GM20000 (cell line): ENCODE data around the gene ECI1.

Experiments used
- DNase-seq: peaks from one replicate; pipeline ENCODE4 v3.0.0; 2012; ENCODE audit warnings: low spot score
- CTCF ChIP-seq: IDR thresholded peaks from 2 replicates; pipeline ENCODE4 v1.5.1; 2012; ENCODE audit warnings: mild to moderate bottlenecking, control low read depth; ENCODE audit errors: extremely low read depth, missing control alignments

Gene ECI1

GRCh38 chr16:2197765-2198164, 53.6 kb downstream of the ECI1 start:
- no peak for TF ChIP-seq CTCF
- DNase-seq = no peak

DNA sequence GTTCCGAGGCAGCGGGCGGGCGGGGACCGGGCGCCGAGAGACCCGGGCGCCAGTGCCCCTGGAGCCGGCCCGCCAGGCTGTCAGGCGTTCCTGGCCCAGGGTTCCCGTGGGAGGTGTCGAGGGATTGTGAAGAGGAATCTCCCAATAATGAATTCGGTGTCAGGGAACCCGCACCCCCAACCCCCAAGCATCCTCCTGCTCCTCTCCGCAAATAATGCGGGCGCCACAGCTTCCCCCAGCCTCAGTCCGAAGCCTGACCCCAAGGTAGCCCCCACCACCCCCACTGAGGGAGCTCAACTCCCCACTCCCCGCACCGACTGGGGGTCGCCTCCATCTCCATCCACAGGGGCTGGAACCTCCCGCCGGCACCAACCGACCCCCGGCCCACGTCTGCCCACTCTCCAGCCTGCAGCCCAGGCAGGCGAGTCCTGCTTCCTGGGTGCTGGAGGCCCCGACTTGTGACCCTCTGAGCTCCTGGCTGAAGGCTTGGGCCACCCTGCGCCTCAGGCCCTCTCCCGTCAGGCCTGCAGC, 54.3 kb downstream of the ECI1 start:
- TF ChIP-seq CTCF = no peak
- DNase-seq = no peak

- no peak for TF ChIP-seq CTCF
- peak; percentile 70 for DNase-seq
Observed at GRCh38 chr16:2196162-2196980, 55.0 kb downstream of the ECI1 start, which contains the start of gene CASKIN1. Gene CASKIN1, minus strand, starts transcription at chr16:2196605. Its CDS starts 173 bp downstream, at chr16:2196432.

DNA sequence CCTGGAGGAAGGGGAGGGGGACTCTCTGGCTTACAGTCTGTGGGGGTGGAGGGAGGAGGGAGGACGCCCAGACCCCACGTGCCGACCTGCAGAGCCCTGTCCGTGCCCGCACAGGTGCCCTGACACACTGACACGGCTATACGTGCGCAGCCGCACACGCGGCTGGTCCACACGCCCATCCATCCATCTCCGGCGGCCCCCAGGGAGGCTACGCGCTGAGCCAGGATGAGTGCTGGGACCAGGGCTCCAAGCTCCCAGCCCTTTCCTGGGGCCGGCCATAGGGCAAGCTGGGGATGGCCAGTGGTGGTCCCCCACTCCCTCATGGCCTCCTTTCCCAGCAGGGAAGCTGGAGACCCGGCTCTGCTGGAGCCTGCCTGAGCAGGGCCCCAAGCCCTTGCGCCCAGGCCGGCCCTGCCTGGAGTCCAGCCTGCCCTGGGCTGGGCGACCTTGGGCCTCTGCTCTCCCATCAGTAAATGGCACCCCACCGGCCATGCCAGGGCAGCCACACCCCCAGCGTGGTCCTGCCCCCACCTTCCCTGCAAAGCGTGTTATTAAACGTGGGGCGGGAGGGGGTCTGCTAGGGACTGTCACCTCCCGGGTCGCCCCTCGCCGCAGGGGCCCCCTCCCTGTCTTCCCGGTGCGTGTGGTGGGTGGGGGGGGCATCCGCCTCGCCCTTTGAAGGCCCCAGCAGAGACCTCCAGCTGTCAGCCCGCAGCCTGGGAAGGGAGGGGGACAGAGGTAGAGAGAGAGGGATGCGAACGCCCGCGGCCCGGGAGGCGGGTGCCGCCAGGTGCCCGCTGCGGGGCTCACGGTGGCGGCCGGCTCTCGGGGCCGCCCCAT, 55.8 kb downstream of the ECI1 start:
- DNase-seq = no peak
- TF ChIP-seq CTCF = no peak

DNA sequence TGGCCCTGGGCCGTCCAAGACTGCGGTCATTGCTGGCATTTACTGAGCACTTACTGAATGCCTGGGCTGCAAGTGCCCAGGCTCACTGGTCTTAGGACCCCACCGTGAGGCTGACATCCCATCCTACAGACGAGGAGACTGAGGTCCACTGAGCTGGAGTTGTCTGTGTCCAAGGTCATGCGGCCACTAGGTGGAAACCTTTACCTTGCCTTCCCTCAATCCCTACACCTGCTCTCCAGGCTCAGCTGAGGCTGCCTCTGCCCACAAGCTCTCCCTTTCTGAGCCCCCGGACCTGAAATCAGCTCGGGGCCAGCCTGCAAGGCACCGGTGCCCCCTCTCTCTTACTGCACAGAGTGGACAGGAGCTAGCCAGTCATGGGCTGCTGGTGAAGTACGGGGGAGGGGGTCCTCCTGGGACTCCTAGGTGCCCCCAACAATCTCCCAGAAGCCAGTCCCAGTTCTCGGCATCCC, 56.5 kb downstream of the ECI1 start:
- TF ChIP-seq CTCF = peak; percentile 36
- peak; percentile 84 for DNase-seq

DNA sequence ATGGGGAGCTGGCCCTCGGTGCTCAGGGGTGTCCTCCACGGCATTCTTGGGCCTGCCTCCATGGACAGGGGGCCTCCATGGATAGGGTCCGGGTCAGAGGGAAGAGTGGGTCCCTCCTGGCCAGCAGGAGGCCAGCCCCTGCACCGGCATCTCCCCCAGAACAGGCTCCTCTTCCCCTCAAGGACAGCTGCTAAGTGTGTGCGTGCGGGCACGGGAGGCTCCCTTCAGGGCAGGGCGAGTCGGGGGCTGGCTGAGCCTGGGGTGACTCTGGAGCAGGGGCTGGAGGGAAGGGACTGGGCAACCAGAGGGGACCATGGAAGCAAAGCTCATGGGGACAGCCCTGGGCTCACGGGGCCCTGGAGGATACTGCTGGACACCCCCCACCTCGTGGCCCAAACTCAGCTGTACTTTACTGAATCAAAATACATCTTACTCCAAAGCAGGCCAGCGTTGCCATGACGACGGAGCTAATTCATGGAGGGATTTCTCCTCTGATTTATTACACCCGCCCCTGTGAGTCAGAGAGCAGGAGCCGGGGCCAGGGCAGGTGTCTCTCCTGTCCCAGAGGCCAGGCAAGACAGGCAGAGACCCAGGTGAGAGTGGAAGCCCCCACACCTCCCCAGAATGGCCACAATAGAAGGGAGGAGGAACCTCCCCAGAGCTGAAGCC, 57.1 kb downstream of the ECI1 start:
- DNase-seq = no peak
- TF ChIP-seq CTCF = no peak
